ENCODE data around the gene GUF1. TPM values are rescaled to one million over a fixed set of nuclear protein-coding genes. Genes with fewer than 3 reads are reported as not detected.

GUF1 gene
- total and polyA plus RNA-seq, 2 of the 13 experiments (the other 11 are each of a cell fraction or from before 2014, with no cell fraction given) = 10.3 to 24.6 TPM

GRCh38 chr4:44726038-44726871, 48.0 kb downstream of the GUF1 start, which contains the start of gene GNPDA2 (continued):
- TF ChIP-seq, protein P1, sequence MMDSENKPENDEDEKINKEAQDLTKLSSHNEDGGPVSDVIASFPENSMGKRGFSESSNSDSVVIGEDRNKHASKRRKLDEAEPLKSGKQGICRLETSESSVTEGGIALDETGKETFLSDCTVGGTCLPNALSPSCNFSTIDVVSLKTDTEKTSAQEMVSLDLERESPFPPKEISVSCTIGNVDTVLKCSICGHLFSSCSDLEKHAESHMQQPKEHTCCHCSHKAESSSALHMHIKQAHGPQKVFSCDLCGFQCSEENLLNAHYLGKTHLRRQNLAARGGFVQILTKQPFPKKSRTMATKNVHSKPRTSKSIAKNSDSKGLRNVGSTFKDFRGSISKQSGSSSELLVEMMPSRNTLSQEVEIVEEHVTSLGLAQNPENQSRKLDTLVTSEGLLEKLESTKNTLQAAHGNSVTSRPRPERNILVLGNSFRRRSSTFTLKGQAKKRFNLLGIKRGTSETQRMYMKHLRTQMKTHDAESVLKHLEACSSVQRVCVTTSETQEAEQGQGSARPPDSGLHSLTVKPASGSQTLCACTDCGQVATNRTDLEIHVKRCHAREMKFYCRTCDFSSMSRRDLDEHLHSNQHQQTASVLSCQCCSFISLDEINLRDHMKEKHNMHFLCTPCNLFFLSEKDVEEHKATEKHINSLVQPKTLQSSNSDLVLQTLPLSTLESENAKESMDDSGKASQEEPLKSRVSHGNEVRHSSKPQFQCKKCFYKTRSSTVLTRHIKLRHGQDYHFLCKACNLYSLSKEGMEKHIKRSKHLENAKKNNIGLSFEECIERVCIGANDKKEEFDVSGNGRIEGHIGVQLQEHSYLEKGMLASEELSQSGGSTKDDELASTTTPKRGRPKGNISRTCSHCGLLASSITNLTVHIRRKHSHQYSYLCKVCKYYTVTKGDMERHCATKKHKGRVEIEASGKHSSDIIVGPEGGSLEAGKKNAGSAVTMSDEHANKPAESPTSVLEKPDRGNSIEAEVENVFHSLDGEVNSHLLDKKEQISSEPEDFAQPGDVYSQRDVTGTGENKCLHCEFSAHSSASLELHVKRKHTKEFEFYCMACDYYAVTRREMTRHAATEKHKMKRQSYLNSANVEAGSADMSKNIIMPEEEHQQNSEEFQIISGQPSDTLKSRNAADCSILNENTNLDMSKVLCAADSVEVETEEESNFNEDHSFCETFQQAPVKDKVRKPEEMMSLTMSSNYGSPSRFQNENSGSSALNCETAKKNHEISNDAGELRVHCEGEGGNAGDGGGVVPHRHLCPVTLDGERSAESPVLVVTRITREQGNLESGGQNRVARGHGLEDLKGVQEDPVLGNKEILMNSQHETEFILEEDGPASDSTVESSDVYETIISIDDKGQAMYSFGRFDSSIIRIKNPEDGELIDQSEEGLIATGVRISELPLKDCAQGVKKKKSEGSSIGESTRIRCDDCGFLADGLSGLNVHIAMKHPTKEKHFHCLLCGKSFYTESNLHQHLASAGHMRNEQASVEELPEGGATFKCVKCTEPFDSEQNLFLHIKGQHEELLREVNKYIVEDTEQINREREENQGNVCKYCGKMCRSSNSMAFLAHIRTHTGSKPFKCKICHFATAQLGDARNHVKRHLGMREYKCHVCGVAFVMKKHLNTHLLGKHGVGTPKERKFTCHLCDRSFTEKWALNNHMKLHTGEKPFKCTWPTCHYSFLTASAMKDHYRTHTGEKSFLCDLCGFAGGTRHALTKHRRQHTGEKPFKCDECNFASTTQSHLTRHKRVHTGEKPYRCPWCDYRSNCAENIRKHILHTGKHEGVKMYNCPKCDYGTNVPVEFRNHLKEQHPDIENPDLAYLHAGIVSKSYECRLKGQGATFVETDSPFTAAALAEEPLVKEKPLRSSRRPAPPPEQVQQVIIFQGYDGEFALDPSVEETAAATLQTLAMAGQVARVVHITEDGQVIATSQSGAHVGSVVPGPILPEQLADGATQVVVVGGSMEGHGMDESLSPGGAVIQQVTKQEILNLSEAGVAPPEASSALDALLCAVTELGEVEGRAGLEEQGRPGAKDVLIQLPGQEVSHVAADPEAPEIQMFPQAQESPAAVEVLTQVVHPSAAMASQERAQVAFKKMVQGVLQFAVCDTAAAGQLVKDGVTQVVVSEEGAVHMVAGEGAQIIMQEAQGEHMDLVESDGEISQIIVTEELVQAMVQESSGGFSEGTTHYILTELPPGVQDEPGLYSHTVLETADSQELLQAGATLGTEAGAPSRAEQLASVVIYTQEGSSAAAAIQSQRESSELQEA (CRISPR knock-in tag; IDR thresholded peaks at IDR 0.05; ENCODE audit: not compliant biosample characterization) = peak; percentile 93
- TF ChIP-seq POGZ (CRISPR knock-in tag; IDR thresholded peaks at IDR 0.05) = peak; percentile 94
- TF ChIP-seq ESRRA (CRISPR knock-in tag; IDR thresholded peaks at IDR 0.05; ENCODE audit: low read depth) = peak; percentile 32; the same call in 1 of the 2 replicates
- no peak for TF ChIP-seq ZHX1 (CRISPR knock-in tag; IDR thresholded peaks at IDR 0.05; ENCODE audit: low read depth)
- 0 out of 2 replicates have a peak, but pooled peaks have one; percentile 50 for TF ChIP-seq ARNT2 (CRISPR knock-in tag; IDR thresholded peaks at IDR 0.05; ENCODE audit: low read depth)
- no peak for TF ChIP-seq AGO2 (optimal IDR thresholded peaks at IDR 0.05; ENCODE audit: low read depth, low read length)
- TF ChIP-seq ZNF546 (CRISPR knock-in tag; conservative IDR thresholded peaks at IDR 0.05) = no peak
- TF ChIP-seq PLRG1 (conservative IDR thresholded peaks at IDR 0.05) = no peak
- no peak for TF ChIP-seq NONO (IDR thresholded peaks at IDR 0.05)
- peak; percentile 66; the same call in 1 of the 2 replicates for TF ChIP-seq NONO (CRISPR knock-in tag; conservative IDR thresholded peaks at IDR 0.05)
- TF ChIP-seq RXRA (CRISPR knock-in tag; IDR thresholded peaks at IDR 0.05) = peak; percentile 65
- TF ChIP-seq RXRB (CRISPR knock-in tag; IDR thresholded peaks at IDR 0.05; ENCODE audit: borderline replicate concordance) = peak; percentile 50; the same call in 1 of the 2 replicates
- TF ChIP-seq, protein P2, sequence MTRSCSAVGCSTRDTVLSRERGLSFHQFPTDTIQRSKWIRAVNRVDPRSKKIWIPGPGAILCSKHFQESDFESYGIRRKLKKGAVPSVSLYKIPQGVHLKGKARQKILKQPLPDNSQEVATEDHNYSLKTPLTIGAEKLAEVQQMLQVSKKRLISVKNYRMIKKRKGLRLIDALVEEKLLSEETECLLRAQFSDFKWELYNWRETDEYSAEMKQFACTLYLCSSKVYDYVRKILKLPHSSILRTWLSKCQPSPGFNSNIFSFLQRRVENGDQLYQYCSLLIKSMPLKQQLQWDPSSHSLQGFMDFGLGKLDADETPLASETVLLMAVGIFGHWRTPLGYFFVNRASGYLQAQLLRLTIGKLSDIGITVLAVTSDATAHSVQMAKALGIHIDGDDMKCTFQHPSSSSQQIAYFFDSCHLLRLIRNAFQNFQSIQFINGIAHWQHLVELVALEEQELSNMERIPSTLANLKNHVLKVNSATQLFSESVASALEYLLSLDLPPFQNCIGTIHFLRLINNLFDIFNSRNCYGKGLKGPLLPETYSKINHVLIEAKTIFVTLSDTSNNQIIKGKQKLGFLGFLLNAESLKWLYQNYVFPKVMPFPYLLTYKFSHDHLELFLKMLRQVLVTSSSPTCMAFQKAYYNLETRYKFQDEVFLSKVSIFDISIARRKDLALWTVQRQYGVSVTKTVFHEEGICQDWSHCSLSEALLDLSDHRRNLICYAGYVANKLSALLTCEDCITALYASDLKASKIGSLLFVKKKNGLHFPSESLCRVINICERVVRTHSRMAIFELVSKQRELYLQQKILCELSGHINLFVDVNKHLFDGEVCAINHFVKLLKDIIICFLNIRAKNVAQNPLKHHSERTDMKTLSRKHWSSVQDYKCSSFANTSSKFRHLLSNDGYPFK (CRISPR knock-in tag; IDR thresholded peaks at IDR 0.05; ENCODE audit: borderline replicate concordance) = peak; percentile 74; the same call in 1 of the 2 replicates
- no peak for TF ChIP-seq TAF15 (IDR thresholded peaks at IDR 0.05; ENCODE audit: low read depth, low read length, poor library complexity, severe bottlenecking)

Measured in HepG2 (cell line).